ENCODE data around the gene CFAP68. TPM values are rescaled to one million over a fixed set of nuclear protein-coding genes. Genes with fewer than 3 reads are reported as not detected.

Gene CFAP68
- total RNA-seq, 1 experiment from 2014 or later = 23.4 TPM

- Histone ChIP-seq H2BK20ac (ENCODE audit: low read depth, low read length, poor library complexity, severe bottlenecking) (no peak overlapping the region), H3K4me1 (ENCODE audit: insufficient read depth, low read length) (no peaks in the 10 kb centered on the region), H3K79me1 (ENCODE audit: insufficient read depth, low read depth, low read length, poor library complexity, severe bottlenecking) (no peaks in the 10 kb centered on the region), H4K5ac (ENCODE audit: insufficient read length, low read depth, low read length) (no peak overlapping the region), H3K23ac (ENCODE audit: insufficient read length, low read depth, low read length) (no peak overlapping the region), H3K4ac (ENCODE audit: low read depth, low read length) (no peak overlapping the region), H3K56ac (ENCODE audit: insufficient read length, low read depth, low read length) (no peak overlapping the region), H3T11ph (ENCODE audit: low read length) (no peak overlapping the region), H2AK5ac (ENCODE audit: insufficient read length, low read length) (no peak overlapping the region), H3K9me3 (ENCODE audit: control insufficient read depth, low read depth, low read length) (no peaks in the 10 kb centered on the region), H2BK120ac (ENCODE audit: low read depth, low read length, poor library complexity, severe bottlenecking) (no peak overlapping the region), H2BK12ac (ENCODE audit: insufficient read length, low read depth, low read length) (no peak overlapping the region), H3K14ac (ENCODE audit: insufficient read depth, low read length) (no peak overlapping the region), H4K91ac (ENCODE audit: insufficient read length, low read depth, low read length) (no peak overlapping the region), H3K79me2 (ENCODE audit: insufficient read depth, low read length) (no peaks in the 10 kb centered on the region), H2BK15ac (ENCODE audit: low read depth, low read length) (no peak overlapping the region), H4K8ac (replicated peaks; ENCODE audit: insufficient read length, low read depth, low read length) (no peak overlapping the region), H2BK5ac (ENCODE audit: insufficient read length, low read length) (no peak overlapping the region), H2AFZ (ENCODE audit: low read length) (no peak overlapping the region), H3K27me3 (ENCODE audit: insufficient read depth, low read length) (no peaks in the 10 kb centered on the region), H3K18ac (ENCODE audit: insufficient read length, low read depth, low read length) (no peak overlapping the region), H4K20me1 (ENCODE audit: control insufficient read depth, insufficient read depth, insufficient read length) (no peaks in the 10 kb centered on the region), H3K9ac (ENCODE audit: extremely low read depth, insufficient read length, low read length) (no peak overlapping the region), H3K27ac (ENCODE audit: insufficient read length, low read depth, low read length) (no peak overlapping the region), H3K23me2 (ENCODE audit: insufficient read length, low read depth, low read length, poor library complexity, severe bottlenecking) (no peaks in the 10 kb centered on the region), H3K4me2 (ENCODE audit: insufficient read depth, insufficient read length, low read length) (no peak overlapping the region)
- no peaks in the 10 kb centered on the region; a peak in 1 of 7 replicates for H3K36me3 Mint-ChIP-seq (ENCODE audit: insufficient read depth in 1 of 3, low read depth in 3 of 3)
- no peak for DNase-seq
- no peak for TF ChIP-seq CTCF (conservative IDR thresholded peaks at IDR 0.05)
- no CpG with 5 or more reads among the region's 1 CpG for WGBS (ENCODE audit: extremely low coverage, insufficient read length, low lambda C conversion rate)
- H3K9me3 Mint-ChIP-seq = 0 out of 5 replicates have a peak, but pooled peaks cover 0 to 2% of the 10 kb centered on the region in 2 experiments
- no peaks in the 10 kb centered on the region for H3K27me3 Mint-ChIP-seq (ENCODE audit: low read depth)
- H3K4me3 Mint-ChIP-seq = no peak overlapping the region
- peaks cover 9 to 15% of the 10 kb centered on the region in 2 experiments for H3K4me1 Mint-ChIP-seq
- H3K27ac Mint-ChIP-seq = no peak overlapping the region
These were observed 27.3 kb downstream of the CFAP68 start for GRCh38 chr11:111906680-111907079.

All from H9 (cell line).